ENCODE measurements around the gene ING5. TPM values are rescaled to one million over a fixed set of nuclear protein-coding genes. Genes with fewer than 3 reads are reported as not detected.

Gene ING5
- total RNA-seq, 1 donor from 2014 or later: 19.7 TPM

DNA sequence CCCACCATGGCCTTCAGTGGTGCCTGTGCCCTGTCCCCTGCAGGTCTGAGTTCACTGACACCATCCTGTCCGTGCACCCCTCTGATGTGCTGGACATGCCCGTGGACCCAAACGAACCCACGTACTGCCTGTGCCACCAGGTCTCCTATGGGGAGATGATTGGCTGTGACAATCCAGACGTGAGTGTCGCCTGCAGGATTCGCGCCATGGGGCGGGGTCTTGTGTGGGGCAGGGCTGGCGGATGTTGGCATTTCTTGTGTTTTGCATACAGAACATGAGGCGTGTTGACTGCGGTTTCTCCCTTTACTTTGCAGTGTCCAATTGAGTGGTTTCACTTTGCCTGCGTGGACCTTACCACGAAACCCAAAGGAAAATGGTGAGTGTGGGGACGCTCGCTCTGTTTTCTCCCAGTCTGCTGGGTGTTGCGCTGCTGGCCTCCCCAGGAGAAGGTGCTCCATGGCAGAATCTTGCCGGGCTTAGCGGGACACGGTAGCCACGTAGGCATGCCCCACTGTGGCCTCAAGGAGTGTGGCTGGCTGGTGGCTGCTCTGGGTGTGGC lies 21.1 kb downstream of the ING5 start:
- H3K27me3 ChIP-seq (ENCODE audit: control insufficient read depth, insufficient read depth, low read length): no peaks in the 10 kb centered on the region
- TF ChIP-seq, protein P1, sequence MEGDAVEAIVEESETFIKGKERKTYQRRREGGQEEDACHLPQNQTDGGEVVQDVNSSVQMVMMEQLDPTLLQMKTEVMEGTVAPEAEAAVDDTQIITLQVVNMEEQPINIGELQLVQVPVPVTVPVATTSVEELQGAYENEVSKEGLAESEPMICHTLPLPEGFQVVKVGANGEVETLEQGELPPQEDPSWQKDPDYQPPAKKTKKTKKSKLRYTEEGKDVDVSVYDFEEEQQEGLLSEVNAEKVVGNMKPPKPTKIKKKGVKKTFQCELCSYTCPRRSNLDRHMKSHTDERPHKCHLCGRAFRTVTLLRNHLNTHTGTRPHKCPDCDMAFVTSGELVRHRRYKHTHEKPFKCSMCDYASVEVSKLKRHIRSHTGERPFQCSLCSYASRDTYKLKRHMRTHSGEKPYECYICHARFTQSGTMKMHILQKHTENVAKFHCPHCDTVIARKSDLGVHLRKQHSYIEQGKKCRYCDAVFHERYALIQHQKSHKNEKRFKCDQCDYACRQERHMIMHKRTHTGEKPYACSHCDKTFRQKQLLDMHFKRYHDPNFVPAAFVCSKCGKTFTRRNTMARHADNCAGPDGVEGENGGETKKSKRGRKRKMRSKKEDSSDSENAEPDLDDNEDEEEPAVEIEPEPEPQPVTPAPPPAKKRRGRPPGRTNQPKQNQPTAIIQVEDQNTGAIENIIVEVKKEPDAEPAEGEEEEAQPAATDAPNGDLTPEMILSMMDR (IDR thresholded peaks at IDR 0.05; ENCODE audit: insufficient read depth, low read length, severe bottlenecking): no peak
- H3K4me3 ChIP-seq (ENCODE audit: low read depth, low read length): no peak overlapping the region
- peaks cover 11% of the 10 kb centered on the region for H3K36me3 ChIP-seq (ENCODE audit: control insufficient read depth, insufficient read depth, low read length)
- FAIRE-seq (no peak), DNase-seq (ENCODE audit: low read depth) (no peak)

DNA sequence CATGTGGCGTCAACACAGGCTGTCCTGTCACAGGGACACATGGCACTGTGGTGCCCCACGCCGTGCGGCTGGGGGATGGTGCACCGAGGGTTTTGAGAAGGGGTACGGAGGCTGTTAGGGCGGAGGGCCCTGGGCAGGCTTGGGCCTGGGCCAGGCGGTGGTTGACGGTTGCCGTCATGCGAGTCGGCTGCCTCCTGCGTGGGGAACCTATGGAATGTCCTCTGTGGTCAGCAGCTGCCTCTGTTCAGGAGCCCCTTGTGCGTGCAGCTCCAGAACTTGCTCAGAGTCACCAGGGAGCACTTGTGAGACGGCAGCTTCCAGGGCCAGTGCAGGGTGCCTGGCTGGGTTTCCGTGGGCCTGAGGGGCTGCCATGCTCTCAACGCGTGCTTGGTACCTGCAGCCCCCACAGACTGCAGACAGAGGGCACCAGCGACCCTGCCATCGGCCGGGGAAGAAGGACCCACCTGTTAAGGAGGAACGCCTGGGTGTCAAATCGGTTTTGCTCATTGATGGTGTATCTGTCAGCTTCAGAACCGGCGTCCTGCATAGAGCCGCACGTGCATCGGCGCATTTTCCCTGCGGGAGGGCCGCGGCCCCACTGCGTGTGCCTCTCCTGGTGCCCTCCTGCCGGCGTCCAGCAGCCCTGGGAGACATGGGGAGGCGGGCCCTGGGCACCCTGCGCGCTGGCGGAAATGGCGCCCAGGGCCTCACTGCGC lies 22.6 kb downstream of the ING5 start:
- Histone ChIP-seq H3K27me3 (ENCODE audit: control insufficient read depth, insufficient read depth, low read length) (no peaks in the 10 kb centered on the region), H3K36me3 (ENCODE audit: control insufficient read depth, insufficient read depth, low read length) (peaks cover 10% of the 10 kb centered on the region), H3K4me3 (ENCODE audit: low read depth, low read length) (no peak overlapping the region)
- TF ChIP-seq, protein P1 (IDR thresholded peaks at IDR 0.05; ENCODE audit: insufficient read depth, low read length, severe bottlenecking): no peak
- no peak for FAIRE-seq
- DNase-seq (ENCODE audit: low read depth): no peak

DNA sequence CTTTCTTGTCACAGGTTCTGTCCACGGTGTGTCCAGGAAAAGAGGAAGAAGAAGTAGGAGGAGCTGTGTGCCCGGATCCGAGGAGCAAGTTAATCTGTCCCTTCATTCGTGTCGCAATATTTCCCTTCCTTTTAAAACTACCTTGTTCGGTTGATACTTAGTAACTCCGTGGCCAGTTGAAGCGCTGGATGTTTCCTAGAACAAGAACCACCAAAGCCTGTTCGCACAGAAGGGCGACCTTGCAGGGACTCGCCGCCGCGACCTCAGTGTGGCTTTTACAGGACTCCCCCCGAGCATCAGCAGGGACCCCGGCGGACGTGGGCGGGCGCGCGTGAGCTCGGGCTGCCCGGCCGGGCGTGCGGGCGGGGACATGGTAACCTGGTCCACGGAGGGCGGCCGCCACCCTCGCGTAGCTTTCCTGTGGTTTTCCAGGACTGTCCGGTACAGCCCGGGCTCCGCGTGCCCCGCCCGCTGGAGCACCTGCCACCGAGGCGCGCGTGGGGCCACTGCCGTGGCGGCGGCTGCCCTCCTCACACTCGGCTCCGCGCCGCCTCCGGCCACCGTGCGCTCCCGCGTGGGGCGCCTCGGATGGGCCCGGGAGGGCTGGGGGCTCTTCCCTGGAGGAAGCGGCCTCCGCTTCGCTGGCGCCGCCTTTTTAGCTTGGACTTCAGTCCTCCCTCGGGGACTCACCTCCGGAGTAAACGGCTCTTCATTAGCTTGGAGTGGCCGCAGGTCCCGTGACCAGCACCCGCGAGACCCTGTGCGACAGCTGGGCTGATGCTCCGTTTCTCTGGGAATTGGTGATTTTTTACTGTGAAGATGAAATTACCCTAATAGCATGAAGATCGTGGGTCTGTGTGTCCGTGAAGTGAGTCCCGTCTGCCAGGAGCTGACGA lies 23.4 kb downstream of the ING5 start:
- DNase-seq (ENCODE audit: low read depth): no peak
- no peak overlapping the region for H3K4me3 ChIP-seq (ENCODE audit: low read depth, low read length)
- FAIRE-seq: no peak
- no peaks in the 10 kb centered on the region for H3K27me3 ChIP-seq (ENCODE audit: control insufficient read depth, insufficient read depth, low read length)
- TF ChIP-seq, protein P1 (IDR thresholded peaks at IDR 0.05; ENCODE audit: insufficient read depth, low read length, severe bottlenecking): no peak
- H3K36me3 ChIP-seq (ENCODE audit: control insufficient read depth, insufficient read depth, low read length): peaks cover 6% of the 10 kb centered on the region

GRCh38 chr2:241726459-241726858 lies 24.6 kb downstream of the ING5 start:
- no peak overlapping the region for H3K4me3 ChIP-seq (ENCODE audit: low read depth, low read length)
- TF ChIP-seq, protein P1 (IDR thresholded peaks at IDR 0.05; ENCODE audit: insufficient read depth, low read length, severe bottlenecking): no peak
- DNase-seq (ENCODE audit: low read depth): no peak
- H3K27me3 ChIP-seq (ENCODE audit: control insufficient read depth, insufficient read depth, low read length): no peaks in the 10 kb centered on the region
- no peak for FAIRE-seq
- peaks cover 6% of the 10 kb centered on the region for H3K36me3 ChIP-seq (ENCODE audit: control insufficient read depth, insufficient read depth, low read length)

DNA sequence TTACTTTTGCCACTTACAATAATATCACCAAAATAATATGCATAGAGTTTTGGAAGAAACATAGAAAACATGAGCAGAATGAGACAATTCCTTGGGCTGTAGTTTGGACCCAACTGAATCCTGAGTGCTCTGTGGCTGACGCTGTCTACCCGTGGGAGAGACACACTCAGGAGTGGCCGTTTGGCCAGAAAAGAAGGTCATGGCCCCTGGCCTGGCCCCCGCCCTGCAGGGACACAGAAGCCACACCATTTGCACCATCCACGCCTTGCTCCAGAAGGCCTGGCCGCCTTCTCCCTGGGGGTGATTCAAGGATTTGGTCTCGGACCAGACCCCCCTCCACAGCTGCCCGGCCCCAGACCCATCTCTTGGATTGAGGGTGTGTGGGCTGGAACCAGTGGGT lies 26.2 kb downstream of the ING5 start:
- Histone ChIP-seq H3K36me3 (ENCODE audit: control insufficient read depth, insufficient read depth, low read length) (peaks cover 4% of the 10 kb centered on the region), H3K27me3 (ENCODE audit: control insufficient read depth, insufficient read depth, low read length) (no peaks in the 10 kb centered on the region), H3K4me3 (ENCODE audit: low read depth, low read length) (no peak overlapping the region)
- DNase-seq (ENCODE audit: low read depth): no peak
- FAIRE-seq: no peak
- TF ChIP-seq, protein P1 (IDR thresholded peaks at IDR 0.05; ENCODE audit: insufficient read depth, low read length, severe bottlenecking): no peak

Data from bronchial epithelial cell (primary cell).